H9 (cell line): ENCODE results near the gene DCC. TPM values are rescaled to one million over a fixed set of nuclear protein-coding genes. Genes with fewer than 3 reads are reported as not detected.

ENCODE experiments used
- DNase-seq: peaks from one replicate; pipeline ENCODE4 v3.0.0-alpha.2; 2017
- H2AFZ ChIP-seq: one replicate; pipeline ENCODE4 v1.6.1; 2013; ENCODE audit warnings: mild to moderate bottlenecking, low read length, control low read depth, moderate library complexity
- H2AK5ac ChIP-seq: 2 replicates; pipeline ENCODE4 v1.6.1; 2013; ENCODE audit warnings: low read length, control low read depth, mixed read lengths; ENCODE audit not compliant: insufficient read length
- H2BK120ac ChIP-seq: one replicate; pipeline ENCODE4 v1.6.1; 2013; ENCODE audit warnings: low read depth, mild to moderate bottlenecking, low read length, control low read depth, inconsistent platforms; ENCODE audit not compliant: poor library complexity, severe bottlenecking
- H2BK12ac ChIP-seq: 2 replicates; pipeline ENCODE4 v1.6.1; 2013; ENCODE audit warnings: low read length, control low read depth, mixed read lengths, low read depth; ENCODE audit not compliant: insufficient read length
- H2BK15ac ChIP-seq: 2 replicates; pipeline ENCODE4 v1.6.1; 2013; ENCODE audit warnings: low read depth, low read length, control low read depth
- H2BK20ac ChIP-seq: one replicate; pipeline ENCODE4 v1.6.1; 2013; ENCODE audit warnings: low read depth, mild to moderate bottlenecking, low read length, control low read depth, inconsistent platforms; ENCODE audit not compliant: poor library complexity, severe bottlenecking
- H2BK5ac ChIP-seq: 2 replicates; pipeline ENCODE4 v1.6.1; 2013; ENCODE audit warnings: low read length, control low read depth, mixed read lengths; ENCODE audit not compliant: insufficient read length
- H3K14ac ChIP-seq: 2 replicates; pipeline ENCODE4 v1.6.1; 2013; ENCODE audit warnings: low read length, control low read depth; ENCODE audit not compliant: insufficient read depth
- H3K18ac ChIP-seq: 2 replicates; pipeline ENCODE4 v1.6.1; 2013; ENCODE audit warnings: low read depth, mild to moderate bottlenecking, mixed read lengths, low read length, control low read depth; ENCODE audit not compliant: insufficient read length
- H3K23ac ChIP-seq: 2 replicates; pipeline ENCODE4 v1.6.1; 2013; ENCODE audit warnings: low read length, control low read depth, mixed read lengths, low read depth; ENCODE audit not compliant: insufficient read length
- H3K23me2 ChIP-seq: 2 replicates; pipeline ENCODE4 v1.6.1; 2013; ENCODE audit warnings: low read depth, mild to moderate bottlenecking, mixed read lengths, low read length, control low read depth; ENCODE audit not compliant: insufficient read length, poor library complexity, severe bottlenecking
- H3K27ac ChIP-seq: 2 replicates; pipeline ENCODE4 v1.5.1; 2013; ENCODE audit warnings: low read length, control low read depth, mixed read lengths, low read depth; ENCODE audit not compliant: insufficient read length
- H3K27me3 ChIP-seq: 2 replicates; pipeline ENCODE4 v1.6.1; 2013; ENCODE audit warnings: low read length, control low read depth, inconsistent platforms; ENCODE audit not compliant: insufficient read depth
- H3K4ac ChIP-seq: 2 replicates; pipeline ENCODE4 v1.6.1; 2013; ENCODE audit warnings: low read depth, mild to moderate bottlenecking, control low read depth, inconsistent platforms, low read length, moderate library complexity
- H3K4me1 ChIP-seq: 2 replicates; pipeline ENCODE4 v1.6.1; 2013; ENCODE audit warnings: low read length, control low read depth, inconsistent platforms; ENCODE audit not compliant: insufficient read depth
- H3K4me2 ChIP-seq: 2 replicates; pipeline ENCODE4 v1.6.1; 2013; ENCODE audit warnings: low read length, control low read depth, mixed read lengths; ENCODE audit not compliant: insufficient read length, insufficient read depth
- H3K56ac ChIP-seq: 2 replicates; pipeline ENCODE4 v1.6.1; 2013; ENCODE audit warnings: low read depth, mild to moderate bottlenecking, mixed read lengths, low read length, control low read depth; ENCODE audit not compliant: insufficient read length
- H3K79me1 ChIP-seq: 2 replicates; pipeline ENCODE4 v1.6.1; 2013; ENCODE audit warnings: low read depth, mild to moderate bottlenecking, moderate library complexity, low read length, control low read depth, inconsistent platforms; ENCODE audit not compliant: insufficient read depth, poor library complexity, severe bottlenecking
- H3K79me2 ChIP-seq: 2 replicates; pipeline ENCODE4 v1.6.1; 2013; ENCODE audit warnings: low read length, control low read depth, inconsistent platforms; ENCODE audit not compliant: insufficient read depth
- H3K9ac ChIP-seq: 2 replicates; pipeline ENCODE4 v1.6.1; 2013; ENCODE audit warnings: low read length, control low read depth, mixed read lengths; ENCODE audit not compliant: insufficient read length; ENCODE audit errors: extremely low read depth
- H3K9me3 ChIP-seq: one replicate; pipeline ENCODE4 v1.6.1; 2013; ENCODE audit warnings: low read depth, low read length, inconsistent platforms; ENCODE audit not compliant: control insufficient read depth
- H3T11ph ChIP-seq: one replicate; pipeline ENCODE4 v1.6.1; 2013; ENCODE audit warnings: mild to moderate bottlenecking, low read length, control low read depth, inconsistent platforms
- H4K20me1 ChIP-seq: one replicate; pipeline ENCODE4 v1.6.1; 2013; ENCODE audit not compliant: control insufficient read depth, insufficient read length, insufficient read depth
- H4K5ac ChIP-seq: 2 replicates; pipeline ENCODE4 v1.6.1; 2013; ENCODE audit warnings: low read depth, mild to moderate bottlenecking, mixed read lengths, low read length, control low read depth; ENCODE audit not compliant: insufficient read length
- H4K8ac ChIP-seq: replicated peaks from 2 replicates; pipeline ENCODE4 v1.6.1; 2013; ENCODE audit warnings: low read length, control low read depth, mixed read lengths, low read depth; ENCODE audit not compliant: insufficient read length
- H4K91ac ChIP-seq: 2 replicates; pipeline ENCODE4 v1.6.1; 2013; ENCODE audit warnings: low read depth, mild to moderate bottlenecking, moderate library complexity, mixed read lengths, low read length, control low read depth; ENCODE audit not compliant: insufficient read length
- H3K27ac Mint-ChIP-seq, 3 experiments: 2 replicates in 2 of 3; 3 replicates in 1 of 3; pipeline ENCODE4 v1.8.0; 2020 to 2021; ENCODE audit warnings: mixed read lengths in 3 of 3, mild to moderate bottlenecking in 1 of 3, moderate library complexity in 1 of 3
- H3K27me3 Mint-ChIP-seq: 2 replicates; pipeline ENCODE4 v1.8.0; 2021; ENCODE audit warnings: low read depth, mild to moderate bottlenecking, moderate library complexity, mixed read lengths
- H3K36me3 Mint-ChIP-seq, 3 experiments: 2 replicates in 2 of 3; 3 replicates in 1 of 3; pipeline ENCODE4 v1.8.0; 2020 to 2021; ENCODE audit warnings: low read depth in 3 of 3, mixed read lengths in 3 of 3; ENCODE audit not compliant: insufficient read depth in 1 of 3
- H3K4me1 Mint-ChIP-seq, 2 experiments: 2 replicates each; pipeline ENCODE4 v1.8.0; 2020; ENCODE audit warnings: mixed read lengths in 2 of 2
- H3K4me3 Mint-ChIP-seq, 2 experiments: 2 replicates in 1 of 2; 3 replicates in 1 of 2; pipeline ENCODE4 v1.8.0; 2020 to 2021; ENCODE audit warnings: mild to moderate bottlenecking in 2 of 2, mixed read lengths in 2 of 2, moderate library complexity in 1 of 2
- H3K9me3 Mint-ChIP-seq, 2 experiments: 2 replicates in 1 of 2; 3 replicates in 1 of 2; pipeline ENCODE4 v1.8.0; 2020; ENCODE audit warnings: mild to moderate bottlenecking in 2 of 2, mixed read lengths in 2 of 2, moderate library complexity in 1 of 2
- WGBS: extraction: QIAGEN DNeasy Blood & Tissue Kit; methylation state at CpG from one replicate; pipeline ENCODE4 v1.1.7; 2013; ENCODE audit warnings: missing lambda C conversion rate, low lambda C conversion rate, mixed read lengths; ENCODE audit not compliant: insufficient read length; ENCODE audit errors: extremely low coverage; 5-methylcytosine and 5-hydroxymethylcytosine counted together
- total RNA-seq: library from RNA; stranded (reverse); gene quantifications from 2 replicates; pipeline ENCODE4 v1.2.1, GENCODE V29; 2021
- TF ChIP-seq, protein P1 (sequence below): fragments of 200-600 bp; sonication (generic); conservative IDR thresholded peaks from 3 replicates; pipeline ENCODE4 v1.8.0; 2021; ENCODE audit warnings: antibody characterized with exemption, mild to moderate bottlenecking

Gene DCC
- total RNA-seq, 1 experiment from 2014 or later, result 0.35 TPM

- Histone ChIP-seq H2AFZ (no peak overlapping the region), H2BK15ac (no peak overlapping the region), H3K14ac (no peak overlapping the region)
These were observed 1082.9 kb downstream of the DCC start for GRCh38 chr18:53422896-53423295.

More at GRCh38 chr18:53422896-53423295, 1082.9 kb downstream of the DCC start:
- Histone ChIP-seq H3K4ac (no peak overlapping the region), H3K27ac (no peak overlapping the region), H3K18ac (no peak overlapping the region), H3K56ac (no peak overlapping the region), H4K20me1 (no peaks in the 10 kb centered on the region), H3K23ac (no peak overlapping the region), H3K79me2 (no peaks in the 10 kb centered on the region), H3K27me3 (no peaks in the 10 kb centered on the region), H4K5ac (no peak overlapping the region), H3T11ph (no peak overlapping the region), H3K4me1 (no peaks in the 10 kb centered on the region), H2AK5ac (no peak overlapping the region), H3K79me1 (no peaks in the 10 kb centered on the region), H2BK120ac (no peak overlapping the region), H3K9me3 (no peaks in the 10 kb centered on the region), H2BK5ac (no peak overlapping the region), H4K91ac (no peak overlapping the region), H3K9ac (no peak overlapping the region), H2BK12ac (no peak overlapping the region), H3K4me2 (no peak overlapping the region), H3K23me2 (no peaks in the 10 kb centered on the region), H4K8ac (no peak overlapping the region), H2BK20ac (no peak overlapping the region)
- H3K9me3 Mint-ChIP-seq, result no peaks in the 10 kb centered on the region; a peak in 1 of 5 replicates
- TF ChIP-seq, protein P1, sequence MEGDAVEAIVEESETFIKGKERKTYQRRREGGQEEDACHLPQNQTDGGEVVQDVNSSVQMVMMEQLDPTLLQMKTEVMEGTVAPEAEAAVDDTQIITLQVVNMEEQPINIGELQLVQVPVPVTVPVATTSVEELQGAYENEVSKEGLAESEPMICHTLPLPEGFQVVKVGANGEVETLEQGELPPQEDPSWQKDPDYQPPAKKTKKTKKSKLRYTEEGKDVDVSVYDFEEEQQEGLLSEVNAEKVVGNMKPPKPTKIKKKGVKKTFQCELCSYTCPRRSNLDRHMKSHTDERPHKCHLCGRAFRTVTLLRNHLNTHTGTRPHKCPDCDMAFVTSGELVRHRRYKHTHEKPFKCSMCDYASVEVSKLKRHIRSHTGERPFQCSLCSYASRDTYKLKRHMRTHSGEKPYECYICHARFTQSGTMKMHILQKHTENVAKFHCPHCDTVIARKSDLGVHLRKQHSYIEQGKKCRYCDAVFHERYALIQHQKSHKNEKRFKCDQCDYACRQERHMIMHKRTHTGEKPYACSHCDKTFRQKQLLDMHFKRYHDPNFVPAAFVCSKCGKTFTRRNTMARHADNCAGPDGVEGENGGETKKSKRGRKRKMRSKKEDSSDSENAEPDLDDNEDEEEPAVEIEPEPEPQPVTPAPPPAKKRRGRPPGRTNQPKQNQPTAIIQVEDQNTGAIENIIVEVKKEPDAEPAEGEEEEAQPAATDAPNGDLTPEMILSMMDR, result no peak
- H3K27ac Mint-ChIP-seq, result no peak overlapping the region
- no peak for DNase-seq
- no peak overlapping the region for H3K4me3 Mint-ChIP-seq
- no CpG with 5 or more reads among the region's 2 CpGs for WGBS
- H3K36me3 Mint-ChIP-seq, result no peaks in the 10 kb centered on the region
- peaks cover 13 to 16% of the 10 kb centered on the region in 2 experiments for H3K4me1 Mint-ChIP-seq
- H3K27me3 Mint-ChIP-seq, result no peaks in the 10 kb centered on the region
